CD4-positive, alpha-beta T cell treated with Interleukin-10 for 1 hour (primary cell): ENCODE data around the gene PAPLN.

ENCODE experiments used
- DNase-seq: peaks from one replicate; pipeline ENCODE4 v3.0.0-alpha.2; 2020

PAPLN gene

DNA sequence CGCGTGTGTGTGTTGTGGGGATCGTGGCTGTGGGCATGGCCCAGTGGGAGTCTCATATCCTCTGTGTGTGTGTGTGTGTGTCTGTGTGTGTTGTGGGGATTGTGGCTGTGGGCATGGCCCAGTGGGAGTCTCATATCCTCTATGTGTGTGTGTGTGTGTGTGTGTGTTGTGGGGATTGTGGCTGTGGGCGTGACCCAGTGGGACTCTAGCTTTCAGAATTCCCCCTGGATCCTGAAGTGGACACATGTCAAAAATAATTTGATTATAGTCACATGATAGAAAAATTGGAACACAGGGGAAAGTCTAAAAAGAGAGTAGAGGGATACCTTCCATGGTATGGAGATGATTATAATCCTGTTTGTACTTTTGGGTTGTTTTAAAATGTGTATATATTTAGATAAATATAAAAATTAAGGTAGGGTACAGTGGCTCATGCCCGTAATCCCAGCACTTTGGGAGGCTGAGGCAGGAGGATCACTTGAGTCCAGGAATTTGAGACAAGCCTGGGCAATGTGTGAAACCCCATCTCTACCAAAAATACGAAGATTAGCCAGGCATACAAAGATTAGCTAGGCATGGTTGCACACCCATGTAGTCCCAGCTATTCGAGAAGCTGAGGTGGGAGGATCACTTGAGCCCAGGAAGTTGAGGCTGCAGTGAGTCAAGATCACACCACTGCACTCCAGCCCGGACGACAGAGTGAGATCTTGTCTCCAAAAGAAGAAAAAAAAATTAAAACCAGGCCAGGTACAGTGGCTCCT is 11.0 kb downstream of the PAPLN start:
- DNase-seq: no peak

- DNase-seq: no peak
These were observed 11.8 kb downstream of the PAPLN start for GRCh38 chr14:73249108-73249507.

- DNase-seq: no peak
These were observed 12.4 kb downstream of the PAPLN start for GRCh38 chr14:73249564-73250316.

GRCh38 chr14:73250317-73250713 is 13.0 kb downstream of the PAPLN start:
- no peak for DNase-seq

- no peak for DNase-seq
These were observed 13.6 kb downstream of the PAPLN start for GRCh38 chr14:73250781-73251500.

DNA sequence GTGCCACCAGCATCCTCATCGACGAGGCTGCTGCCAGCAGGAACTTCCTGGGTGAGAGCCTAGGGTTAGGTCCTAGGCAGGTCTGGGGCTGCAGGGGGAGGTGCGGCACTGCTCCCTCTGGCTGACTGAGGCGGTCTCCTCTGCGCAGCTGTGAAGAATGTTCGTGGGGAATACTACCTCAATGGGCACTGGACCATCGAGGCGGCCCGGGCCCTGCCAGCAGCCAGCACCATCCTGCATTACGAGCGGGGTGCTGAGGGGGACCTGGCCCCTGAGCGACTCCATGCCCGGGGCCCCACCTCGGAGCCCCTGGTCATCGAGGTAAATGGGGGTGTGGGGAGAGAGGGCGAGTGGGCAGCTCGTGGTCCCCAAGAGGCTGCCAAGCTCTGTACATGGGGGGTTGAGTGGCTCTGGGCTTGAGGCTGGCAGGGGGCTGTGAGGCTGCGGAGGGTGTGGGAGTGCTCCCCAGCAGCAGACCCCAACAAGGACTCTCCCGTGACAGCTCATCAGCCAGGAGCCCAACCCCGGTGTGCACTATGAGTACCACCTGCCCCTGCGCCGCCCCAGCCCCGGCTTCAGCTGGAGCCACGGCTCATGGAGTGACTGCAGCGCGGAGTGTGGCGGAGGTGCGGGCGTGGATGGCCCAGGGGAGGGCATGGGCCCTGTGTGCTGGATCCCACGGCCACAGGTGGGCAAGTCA is 14.4 kb downstream of the PAPLN start:
- no peak for DNase-seq

DNA sequence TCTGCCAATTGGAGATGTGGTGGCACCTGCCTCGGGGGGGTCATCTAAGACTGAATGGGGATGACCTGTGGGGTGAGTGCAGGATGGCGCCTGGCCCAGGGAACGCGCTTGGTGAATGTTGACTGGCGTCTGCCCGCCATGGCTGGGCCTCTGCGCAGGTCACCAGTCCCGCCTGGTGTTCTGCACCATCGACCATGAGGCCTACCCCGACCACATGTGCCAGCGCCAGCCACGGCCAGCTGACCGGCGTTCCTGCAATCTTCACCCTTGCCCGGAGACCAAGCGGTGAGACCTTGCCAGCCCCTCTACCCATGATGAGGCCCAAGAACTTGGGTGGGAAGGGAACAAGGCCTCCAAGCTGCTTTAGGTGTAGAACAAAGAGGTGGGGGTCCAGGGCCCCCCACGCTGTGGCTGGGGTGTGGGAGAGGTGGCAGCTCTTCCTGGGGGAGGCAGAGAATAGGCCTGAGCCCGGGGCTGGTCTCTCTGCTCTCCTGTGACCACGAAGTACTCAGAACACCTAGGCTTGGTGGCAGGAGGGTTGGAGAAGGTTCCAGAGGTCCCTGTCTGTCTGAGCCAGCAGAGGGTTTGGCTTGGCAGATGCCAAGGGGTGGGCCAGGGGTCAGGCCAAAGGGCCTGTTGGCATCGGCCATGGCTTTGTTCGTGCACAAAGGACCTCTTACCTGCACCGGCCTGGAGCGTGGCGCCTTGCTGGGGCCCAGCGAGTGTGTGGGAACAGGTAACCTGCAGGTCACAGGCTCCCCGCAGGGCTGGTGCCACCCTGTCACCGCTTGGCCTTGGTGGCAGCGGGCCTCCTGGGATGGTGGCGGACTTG is 15.4 kb downstream of the PAPLN start:
- DNase-seq: no peak

DNA sequence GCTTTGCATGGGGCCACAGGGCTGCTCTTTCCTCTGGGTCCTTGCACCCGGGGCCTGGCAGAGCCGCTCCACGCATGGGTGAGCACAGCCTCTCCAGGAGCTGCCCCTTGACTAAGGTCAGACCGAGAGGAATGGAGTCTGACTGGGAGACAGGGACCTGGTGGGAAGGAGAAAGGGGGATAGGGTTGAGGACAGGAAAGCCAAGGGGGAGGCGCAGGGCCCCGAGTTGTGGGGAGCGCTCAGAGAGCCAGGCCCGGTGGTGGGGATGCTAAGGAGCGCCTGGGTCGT is 16.0 kb downstream of the PAPLN start:
- no peak for DNase-seq

GRCh38 chr14:73253721-73254120 is 16.4 kb downstream of the PAPLN start:
- no peak for DNase-seq

DNA sequence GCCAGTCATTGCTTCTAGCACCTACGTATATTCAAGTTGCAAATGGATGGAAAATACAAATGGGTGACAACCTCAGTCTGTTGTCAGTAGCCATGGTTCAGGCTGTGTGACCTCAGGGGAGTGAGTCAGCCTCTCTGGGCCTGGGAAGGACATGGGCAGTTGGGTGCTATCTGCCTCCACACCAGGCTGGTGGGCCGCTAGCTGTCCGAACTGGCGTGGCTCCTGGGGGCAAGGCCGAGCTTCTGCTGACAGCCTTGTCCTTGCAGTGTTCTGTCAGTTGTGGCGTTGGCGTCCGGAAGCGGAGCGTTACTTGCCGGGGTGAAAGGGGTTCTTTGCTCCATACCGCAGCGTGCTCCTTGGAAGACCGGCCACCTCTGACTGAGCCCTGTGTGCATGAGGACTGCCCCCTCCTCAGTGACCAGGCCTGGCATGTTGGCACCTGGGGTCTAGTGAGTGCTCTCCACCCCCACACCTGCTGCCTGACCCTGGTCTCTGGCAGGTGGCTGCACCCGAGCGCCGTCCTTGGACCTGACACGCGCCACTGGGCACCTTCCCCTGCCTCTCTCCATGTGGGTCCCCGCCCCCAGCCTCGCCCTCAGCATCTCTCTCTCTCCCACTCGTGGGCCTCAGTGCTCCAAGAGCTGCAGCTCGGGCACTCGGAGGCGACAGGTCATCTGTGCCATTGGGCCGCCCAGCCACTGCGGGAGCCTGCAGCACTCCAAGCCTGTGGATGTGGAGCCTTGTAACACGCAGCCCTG is 17.1 kb downstream of the PAPLN start:
- no peak for DNase-seq

GRCh38 chr14:73255005-73255400 is 17.7 kb downstream of the PAPLN start:
- no peak for DNase-seq

GRCh38 chr14:73255693-73256225 is 18.5 kb downstream of the PAPLN start:
- no peak for DNase-seq

- no peak for DNase-seq
These were observed 20.8 kb downstream of the PAPLN start for GRCh38 chr14:73258076-73258475.

DNA sequence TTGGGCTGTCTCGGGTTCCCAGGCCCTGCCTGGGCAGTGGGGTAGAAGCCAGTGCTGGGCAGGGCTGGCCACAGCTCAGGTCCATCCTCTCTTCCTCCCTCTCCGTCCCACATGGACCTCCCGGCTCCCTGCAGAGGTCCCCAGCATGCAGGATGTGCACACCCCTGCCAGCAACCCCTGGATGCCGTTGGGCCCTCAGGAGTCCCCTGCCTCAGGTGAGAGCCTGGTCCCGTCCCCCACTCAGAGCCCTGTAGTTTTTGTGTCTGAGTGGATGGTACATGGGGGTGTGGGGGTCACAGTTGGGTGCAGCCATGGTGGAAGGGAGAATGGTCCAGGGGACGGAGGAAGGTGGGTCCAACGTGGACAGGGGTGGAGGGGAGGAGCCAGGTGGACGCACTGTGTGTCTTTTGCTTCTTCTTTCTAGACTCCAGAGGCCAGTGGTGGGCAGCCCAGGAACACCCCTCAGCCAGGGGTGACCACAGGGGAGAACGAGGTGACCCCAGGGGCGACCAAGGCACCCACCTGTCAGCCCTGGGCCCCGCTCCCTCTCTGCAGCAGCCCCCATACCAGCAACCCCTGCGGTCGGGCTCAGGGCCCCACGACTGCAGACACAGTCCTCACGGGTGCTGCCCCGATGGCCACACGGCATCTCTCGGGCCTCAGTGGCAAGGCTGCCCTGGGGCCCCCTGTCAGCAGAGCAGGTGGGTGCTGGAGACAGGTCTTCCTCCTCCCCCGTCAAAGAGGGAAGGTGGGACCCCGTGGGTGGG is 21.7 kb downstream of the PAPLN start:
- DNase-seq: no peak

DNA sequence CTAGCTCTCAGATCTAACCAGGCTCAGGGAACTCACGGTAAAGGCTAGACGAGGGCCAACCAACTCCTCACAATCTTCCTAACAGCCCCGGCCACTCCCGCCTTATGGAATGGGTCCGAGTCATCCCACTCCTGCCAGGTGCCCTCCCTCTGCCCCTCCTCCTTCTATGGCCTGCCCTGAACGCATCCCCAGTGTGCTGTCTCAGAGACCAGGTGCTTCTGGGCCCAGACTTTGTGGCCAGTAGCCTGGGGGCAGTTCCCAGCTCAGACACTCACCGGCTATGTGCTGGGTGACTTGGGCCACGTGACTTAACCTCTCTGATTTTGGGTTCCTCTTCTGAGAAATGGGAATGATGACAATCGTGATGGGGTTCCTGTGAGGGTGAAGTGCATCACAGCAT is 22.5 kb downstream of the PAPLN start:
- DNase-seq: no peak

- no peak for DNase-seq
These were observed 23.3 kb downstream of the PAPLN start for GRCh38 chr14:73260574-73260973.

- DNase-seq: no peak
These were observed 23.8 kb downstream of the PAPLN start for GRCh38 chr14:73261075-73261474.

DNA sequence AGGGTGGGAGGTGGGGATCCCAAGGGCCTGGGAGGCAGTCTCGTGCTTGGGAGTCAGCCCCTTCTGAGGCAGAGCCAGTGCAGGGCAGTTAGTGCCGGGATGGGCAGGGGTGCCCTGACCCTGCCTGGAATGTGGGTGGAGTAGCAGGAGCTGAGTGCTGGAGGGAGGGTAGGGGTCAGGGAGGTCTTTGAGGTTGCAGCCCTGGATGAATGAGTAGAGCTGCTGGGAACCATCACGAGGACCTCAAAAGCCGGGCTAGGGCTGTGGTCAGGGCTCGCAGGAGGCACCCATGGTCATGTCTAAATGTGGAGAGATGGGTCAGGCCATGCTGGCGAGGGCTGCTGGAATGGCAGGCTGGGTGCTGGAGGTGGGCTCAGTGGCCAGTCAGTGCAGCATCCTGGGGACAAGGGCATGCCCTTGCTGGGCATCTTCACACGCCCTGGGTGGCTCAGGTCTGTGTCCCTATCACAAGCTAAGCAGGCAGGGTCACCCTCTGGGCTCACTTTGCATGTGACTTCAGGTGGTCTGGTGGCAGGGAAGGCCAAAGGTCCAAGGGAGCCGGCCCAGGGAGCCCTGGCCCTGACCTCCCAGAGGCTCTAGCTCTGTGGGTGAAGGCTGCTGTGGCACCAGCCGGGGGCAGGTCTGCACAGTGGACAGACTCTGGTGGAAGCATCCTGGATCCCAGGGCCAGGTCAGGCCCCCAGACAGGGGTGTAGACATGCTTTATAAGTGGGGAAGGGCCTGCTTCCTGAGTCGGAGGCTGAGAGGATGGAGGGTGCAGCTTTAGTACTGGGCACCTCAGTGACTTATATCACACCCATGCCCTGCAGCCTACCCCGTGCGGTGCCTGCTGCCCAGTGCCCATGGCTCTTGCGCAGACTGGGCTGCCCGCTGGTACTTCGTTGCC is 24.5 kb downstream of the PAPLN start:
- no peak for DNase-seq

GRCh38 chr14:73262427-73263183 is 25.3 kb downstream of the PAPLN start:
- no peak for DNase-seq
